GM19328 (cell line): ENCODE results near the gene PPAN.

Experiments used
- ATAC-seq: cut with Tn5 transposase; IDR thresholded peaks from one replicate; pipeline ENCODE4 v1.9.1; 2021; ENCODE audit warnings: mild to moderate bottlenecking, moderate library complexity; ENCODE audit not compliant: unreplicated experiment

PPAN gene

GRCh38 chr19:10106100-10106936 lies at the start of gene PPAN:
PPAN (plus strand) TSS chr19:10106362; CDS start chr19:10106395, 33 bp downstream.
- ATAC-seq = peak; percentile 50

- no peak for ATAC-seq
Measured at GRCh38 chr19:10061717-10062310, 44.3 kb upstream of the PPAN start.

GRCh38 chr19:10068205-10068604 lies 38.0 kb upstream of the PPAN start:
- no peak for ATAC-seq

GRCh38 chr19:10069046-10069445 lies 37.1 kb upstream of the PPAN start:
- ATAC-seq = no peak

GRCh38 chr19:10070730-10071446 lies 35.3 kb upstream of the PPAN start:
- ATAC-seq = no peak

- no peak for ATAC-seq
Measured at GRCh38 chr19:10074153-10074552, 32.0 kb upstream of the PPAN start.

- no peak for ATAC-seq
Measured at GRCh38 chr19:10076535-10076934, 29.6 kb upstream of the PPAN start.

GRCh38 chr19:10078329-10078728 lies 27.8 kb upstream of the PPAN start:
- no peak for ATAC-seq

- no peak for ATAC-seq
Measured at GRCh38 chr19:10079031-10079453, 27.1 kb upstream of the PPAN start.

GRCh38 chr19:10083911-10084310 lies 22.3 kb upstream of the PPAN start:
- ATAC-seq = no peak

- ATAC-seq = no peak
Measured at GRCh38 chr19:10084803-10085202, 21.4 kb upstream of the PPAN start.

GRCh38 chr19:10085641-10086590 lies 20.2 kb upstream of the PPAN start, which contains the start of gene SHFL:
SHFL (plus strand) TSS chr19:10086317; CDS start chr19:10086428, 111 bp downstream.
- ATAC-seq = peak; percentile 96

GRCh38 chr19:10086591-10087192 lies 19.5 kb upstream of the PPAN start:
- ATAC-seq = no peak

- no peak for ATAC-seq
Measured at GRCh38 chr19:10087296-10088061, 18.7 kb upstream of the PPAN start.

- no peak for ATAC-seq
Measured at GRCh38 chr19:10088949-10089554, 17.1 kb upstream of the PPAN start.

GRCh38 chr19:10089801-10090375 lies 16.3 kb upstream of the PPAN start:
- no peak for ATAC-seq

GRCh38 chr19:10091370-10091687 lies 14.8 kb upstream of the PPAN start:
- no peak for ATAC-seq

- ATAC-seq = no peak
Measured at GRCh38 chr19:10091895-10092641, 14.1 kb upstream of the PPAN start.
